Testis (tissue), 2 donors: ENCODE results near the gene MBD3L4.

Experiments
- CTCF ChIP-seq, 3 experiments: fragments of 450-650 bp in 2 of 3; fragments of 200-600 bp in 1 of 3; sonication (generic) in 1 of 3; IDR thresholded peaks; one replicate each; pipeline ENCODE4 v1.5.1; 2016 to 2019; ENCODE audit warnings: antibody characterized with exemption in 3 of 3, mild to moderate bottlenecking in 2 of 3, moderate library complexity in 1 of 3
- POLR2A ChIP-seq: fragments of 450-650 bp; IDR thresholded peaks from one replicate; pipeline ENCODE4 v1.6.1; 2017; ENCODE audit warnings: antibody characterized with exemption, mild to moderate bottlenecking, moderate library complexity

DNA sequence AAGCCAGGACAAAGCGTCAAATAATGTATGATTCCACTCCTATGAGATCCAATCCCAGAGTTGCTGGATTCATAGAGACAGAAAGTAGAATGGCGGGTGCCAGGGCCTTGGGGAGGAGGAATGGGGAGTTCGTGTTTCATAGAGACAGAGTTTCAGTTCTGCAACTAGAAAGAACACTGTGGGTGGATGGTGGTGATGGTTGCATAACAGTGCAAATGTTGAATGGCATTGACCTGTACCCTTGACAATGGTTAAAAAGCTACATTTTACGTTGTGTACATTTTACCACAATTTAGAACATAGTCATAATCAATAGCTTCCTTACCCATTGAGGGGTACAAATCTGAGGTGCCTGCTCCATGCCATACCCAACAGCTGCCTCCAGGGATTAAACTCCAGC, 52.1 kb downstream of the MBD3L4 start:
- no peak for TF ChIP-seq CTCF (IDR thresholded peaks at IDR 0.05)
- TF ChIP-seq POLR2A, result no peak
